HG02970 (cell line): Measurements from ENCODE around the gene GRIK3.
"Not testable (repeated sequence)": the region's sequence is repeated elsewhere in the genome, so short reads cannot be mapped to it uniquely, and the experiment has no call there.

Experiments
- ATAC-seq: cut with Tn5 transposase; IDR thresholded peaks from one replicate; pipeline ENCODE4 v1.9.1; 2021; ENCODE audit warnings: mild to moderate bottlenecking, moderate library complexity, moderate number of reproducible peaks; ENCODE audit not compliant: unreplicated experiment, low FRiP score

Gene GRIK3

DNA sequence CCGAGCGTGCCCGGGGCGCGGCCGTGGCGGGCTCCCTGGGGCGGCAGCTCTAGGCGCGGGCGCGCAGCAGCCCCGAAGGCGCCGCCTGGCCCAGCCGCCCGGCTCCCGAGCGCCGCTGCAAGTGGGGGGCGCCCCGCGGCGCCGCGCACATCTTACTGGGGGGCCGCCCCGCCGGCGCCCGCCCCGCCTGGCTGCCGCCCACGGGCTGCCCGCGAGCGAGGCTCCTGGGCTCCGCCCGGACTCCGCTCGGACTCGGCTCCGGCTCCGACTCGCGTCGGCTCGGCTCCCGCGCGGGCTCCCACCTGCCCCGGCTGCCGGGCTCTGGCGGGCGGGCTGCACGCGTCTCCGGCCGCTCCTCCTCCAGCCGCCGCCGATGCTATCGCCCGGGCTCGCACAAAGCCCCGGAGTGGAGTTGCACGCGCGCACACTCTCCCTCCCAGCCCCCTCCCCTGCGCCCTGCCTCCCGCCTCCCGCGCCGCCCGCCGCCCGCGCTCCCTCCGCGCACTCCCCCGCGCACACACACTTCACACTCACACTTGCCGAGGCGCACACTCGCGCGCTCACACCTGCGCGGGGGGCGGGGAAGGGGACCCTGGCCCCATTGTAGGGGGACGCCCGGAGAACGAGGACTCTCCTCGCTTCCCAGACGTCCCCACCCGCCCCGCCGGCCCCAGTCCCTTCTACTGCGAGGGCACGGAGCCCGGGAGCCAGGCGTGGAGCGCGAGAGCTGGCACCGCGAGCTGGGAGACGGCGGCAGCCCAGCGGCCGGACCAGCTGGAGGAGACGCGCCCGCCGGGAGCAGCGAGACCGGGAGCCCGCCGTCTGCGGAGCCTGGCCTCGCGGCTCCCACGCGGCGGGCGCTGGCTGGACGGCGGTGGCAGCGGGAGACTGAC, at the start of gene GRIK3:
GRIK3 (minus strand) TSS at position 395 of the 893 bp plus-strand sequence. CDS start 407 bp downstream, outside the sequence.
- no peak for ATAC-seq

DNA sequence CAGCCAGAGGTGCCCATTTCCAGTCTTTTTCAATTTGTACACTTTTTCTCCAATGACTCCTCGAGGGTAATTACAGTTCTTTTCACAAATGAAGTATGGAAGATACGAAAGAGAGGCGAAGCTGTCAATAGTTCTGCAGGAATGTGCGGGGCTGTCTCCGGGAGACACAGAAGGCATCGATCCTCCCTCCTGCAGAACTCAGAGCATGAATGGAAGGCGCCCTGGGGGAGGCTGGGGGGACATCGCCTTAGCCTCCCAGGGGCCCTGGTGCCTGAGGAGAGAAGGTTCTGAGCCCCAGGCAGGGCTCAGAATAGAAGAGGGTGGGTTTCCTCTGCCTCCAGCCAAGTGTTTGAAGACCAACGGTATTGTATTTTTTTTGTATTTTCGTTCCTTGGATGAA, 49.7 kb upstream of the GRIK3 start:
- ATAC-seq = no peak

DNA sequence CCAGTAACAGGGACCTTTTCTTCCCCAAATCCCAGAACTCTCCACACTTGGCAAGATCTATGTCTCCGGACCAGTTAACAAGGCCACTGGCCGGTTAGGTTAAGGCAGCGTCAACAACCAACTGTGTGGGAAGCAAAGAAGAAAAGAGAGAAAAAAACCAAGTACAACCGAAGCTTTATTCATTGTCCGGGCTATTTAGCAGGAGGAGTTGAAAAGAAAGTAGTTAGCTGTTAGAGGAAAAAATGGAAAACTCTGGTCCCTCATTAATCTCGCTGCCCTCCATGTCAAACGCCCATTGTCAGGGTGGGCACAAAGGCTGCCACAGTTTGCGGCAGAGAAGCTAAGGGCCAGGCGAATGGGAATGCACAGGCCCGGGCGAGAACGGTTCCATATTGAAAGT, 49.3 kb upstream of the GRIK3 start:
- no peak for ATAC-seq

DNA sequence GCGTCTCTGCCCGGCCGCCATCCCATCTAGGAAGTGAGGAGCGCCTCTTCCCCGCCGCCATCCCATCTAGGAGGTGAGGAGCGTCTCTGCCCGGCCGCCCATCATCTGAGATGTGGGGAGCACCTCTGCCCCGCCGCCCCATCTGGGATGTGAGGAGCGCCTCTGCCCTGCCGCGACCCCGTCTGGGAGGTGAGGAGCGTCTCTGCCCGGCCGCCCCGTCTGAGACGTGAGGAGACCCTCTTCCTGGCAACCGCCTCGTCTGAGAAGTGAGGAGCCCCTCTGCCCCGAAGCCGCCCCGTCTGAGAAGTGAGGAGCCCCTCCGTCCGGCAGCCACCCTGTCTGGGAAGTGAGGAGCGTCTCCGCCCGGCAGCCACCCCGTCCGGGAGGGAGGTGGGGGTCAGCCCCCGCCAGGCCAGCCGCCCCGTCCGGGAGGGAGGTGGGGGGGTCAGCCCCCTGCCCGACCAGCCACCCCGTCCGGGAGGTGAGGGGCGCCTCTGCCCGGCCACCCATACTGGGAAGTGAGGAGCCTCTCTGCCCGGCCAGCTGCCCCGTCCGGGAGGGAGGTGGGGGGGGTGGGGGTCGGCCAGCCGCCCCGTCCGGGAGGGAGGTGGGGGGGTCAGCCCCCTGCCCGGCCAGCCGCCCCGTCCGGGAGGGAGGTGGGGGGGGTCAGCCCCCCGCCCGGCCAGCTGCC, 46.1 kb upstream of the GRIK3 start:
- ATAC-seq = not testable (repeated sequence)

DNA sequence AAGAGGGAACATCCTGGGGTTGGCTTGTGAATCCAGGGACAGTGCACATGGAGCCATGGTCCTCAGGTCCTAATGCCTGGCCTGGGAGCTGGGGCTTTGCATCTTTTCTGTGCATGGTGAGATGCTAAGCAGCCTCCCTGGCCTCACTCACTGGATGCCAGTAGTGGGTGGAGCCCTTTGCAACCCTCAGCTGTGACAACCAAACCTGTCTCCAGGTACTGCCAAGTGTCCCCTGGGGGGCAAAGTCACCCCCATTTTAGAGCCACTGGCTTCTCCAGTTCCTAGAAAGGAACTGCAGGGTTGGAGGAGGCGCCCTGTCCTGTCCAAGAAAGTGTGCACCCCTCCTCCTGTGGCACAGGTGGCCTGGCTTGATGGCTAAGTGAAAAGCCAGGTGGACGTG, 44.6 kb upstream of the GRIK3 start:
- no peak for ATAC-seq

DNA sequence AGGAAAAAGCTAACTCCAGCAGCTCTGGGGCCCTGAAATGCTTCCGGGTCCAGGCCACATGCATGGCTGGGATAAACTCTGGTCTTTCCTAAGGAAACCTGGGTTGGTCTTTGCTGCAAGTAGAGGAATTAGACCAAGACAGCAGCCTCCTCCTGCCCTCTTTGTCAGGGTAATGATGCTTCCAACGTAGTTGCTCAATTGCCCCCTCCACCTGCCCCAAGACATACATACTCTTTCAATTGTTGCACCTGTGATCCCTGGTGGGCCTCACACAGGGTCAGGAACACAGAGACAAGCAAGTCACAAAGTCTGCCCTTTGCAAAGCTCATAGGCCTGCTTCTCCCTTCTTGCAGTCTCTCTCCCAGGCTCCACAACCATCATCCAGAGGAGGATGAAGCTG, 41.9 kb upstream of the GRIK3 start:
- no peak for ATAC-seq

DNA sequence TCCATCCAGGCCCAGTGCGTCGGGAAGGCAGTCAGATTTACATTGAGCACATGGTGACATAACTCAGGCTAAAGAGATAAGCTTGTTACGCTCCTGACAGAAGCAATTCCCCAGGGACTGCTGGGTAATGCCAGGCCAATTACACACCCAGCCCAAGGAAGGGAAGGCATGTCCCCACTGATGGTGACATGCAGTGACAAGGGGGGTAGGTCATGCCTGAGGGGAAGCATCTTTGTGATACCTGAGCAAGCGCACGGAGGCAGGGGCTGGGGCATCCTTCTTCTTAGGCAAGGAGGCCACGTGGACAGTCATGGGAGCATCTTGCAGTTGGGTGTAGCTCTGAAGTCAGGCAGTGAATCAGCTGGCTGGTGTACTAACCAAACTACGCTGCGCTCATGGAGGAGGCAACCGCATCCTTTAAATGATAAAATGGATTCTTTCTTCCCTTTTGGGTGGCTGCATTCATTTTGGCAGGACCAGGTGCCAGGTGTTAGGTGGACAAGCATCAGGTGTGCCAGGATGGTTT, 39.6 kb upstream of the GRIK3 start:
- no peak for ATAC-seq

DNA sequence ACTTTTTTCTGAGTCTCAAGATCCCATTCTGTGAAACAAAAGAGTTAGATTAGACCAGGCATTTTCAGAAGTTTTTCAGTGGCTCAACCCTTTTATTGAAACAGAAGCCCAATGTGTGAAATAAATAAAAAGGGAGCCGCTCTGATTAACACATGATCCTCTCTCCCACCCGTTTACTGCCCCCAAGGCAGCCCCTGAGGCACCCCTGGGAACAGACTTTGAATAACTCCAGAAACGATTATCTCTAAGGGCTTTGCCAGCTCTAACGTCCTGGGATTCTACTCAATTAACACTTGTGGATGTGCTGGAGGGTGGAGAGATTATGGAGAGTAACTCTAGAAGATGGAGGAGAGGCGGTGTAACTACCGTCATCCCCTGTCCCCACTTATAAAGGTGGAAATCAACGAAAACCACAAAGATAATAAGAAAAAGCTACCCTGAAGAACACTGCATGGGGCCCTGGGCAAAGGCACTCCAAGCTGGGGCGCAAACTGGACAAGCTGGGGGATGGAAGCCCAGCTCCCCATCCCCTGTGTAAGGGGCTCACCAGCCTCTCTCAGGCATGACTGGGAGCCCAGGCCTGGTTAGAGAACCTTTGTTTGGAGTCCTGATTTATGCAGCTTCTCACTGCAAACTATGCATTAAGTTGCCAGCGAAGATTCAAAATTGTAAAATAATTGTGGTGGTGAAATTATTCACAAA, 39.0 kb upstream of the GRIK3 start:
- no peak for ATAC-seq

DNA sequence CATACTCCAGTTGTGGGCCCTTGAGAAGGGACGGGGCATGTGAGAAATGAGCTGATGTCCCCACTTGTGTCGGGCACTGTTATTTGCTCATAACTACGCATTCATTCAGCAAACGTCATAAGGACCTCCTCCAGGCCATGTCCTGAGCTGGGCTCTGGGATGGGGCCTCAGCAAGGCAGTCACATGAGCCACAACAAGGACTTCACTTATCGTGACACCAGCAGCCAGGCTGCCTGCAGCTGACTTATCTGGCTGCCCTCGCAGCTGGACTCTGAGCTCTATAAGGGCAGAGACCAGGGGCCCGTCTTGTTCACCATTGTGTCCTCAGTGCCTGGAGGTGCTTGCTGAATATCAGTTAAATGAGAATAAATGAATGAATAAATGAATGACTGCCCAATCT, 37.5 kb upstream of the GRIK3 start:
- no peak for ATAC-seq

DNA sequence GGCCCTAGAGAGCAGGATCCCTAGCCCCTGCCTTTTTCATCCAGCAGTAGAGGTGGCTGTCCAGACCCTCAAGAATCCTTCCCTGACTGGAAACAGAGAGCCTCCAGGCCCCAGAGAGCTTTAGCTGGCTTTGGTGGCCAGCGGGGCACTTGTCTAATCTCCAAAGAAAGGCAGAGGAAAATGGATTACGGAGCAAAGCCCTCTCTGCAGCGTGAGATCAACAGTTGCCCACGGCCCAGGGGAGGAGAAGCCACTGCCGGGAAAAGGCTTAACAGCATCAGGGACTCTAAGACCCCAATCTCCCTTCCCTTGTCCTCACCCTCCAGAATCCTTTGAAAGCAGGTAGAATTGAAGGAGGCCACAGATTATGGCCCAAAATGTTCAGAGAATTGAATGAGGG, 35.8 kb upstream of the GRIK3 start:
- no peak for ATAC-seq

DNA sequence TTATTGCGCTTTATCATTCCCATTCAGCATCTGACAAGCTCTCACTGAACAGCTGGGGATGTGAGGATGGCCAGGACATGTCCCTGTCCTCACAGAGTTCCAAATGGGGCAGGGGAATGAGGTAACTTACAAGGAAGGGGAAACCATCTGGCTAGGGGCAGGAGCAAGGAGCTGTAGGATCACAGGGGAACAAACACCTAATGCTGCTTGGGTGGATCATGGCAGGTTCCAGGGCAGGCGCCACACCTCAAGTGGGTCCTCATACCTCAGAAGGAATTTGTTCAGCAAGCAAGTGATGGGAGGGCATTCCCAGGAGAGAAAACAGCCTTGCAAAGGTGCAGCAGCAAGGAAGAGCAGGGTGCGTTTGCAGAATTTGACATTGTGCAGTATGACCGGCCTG, 35.1 kb upstream of the GRIK3 start:
- ATAC-seq = no peak

DNA sequence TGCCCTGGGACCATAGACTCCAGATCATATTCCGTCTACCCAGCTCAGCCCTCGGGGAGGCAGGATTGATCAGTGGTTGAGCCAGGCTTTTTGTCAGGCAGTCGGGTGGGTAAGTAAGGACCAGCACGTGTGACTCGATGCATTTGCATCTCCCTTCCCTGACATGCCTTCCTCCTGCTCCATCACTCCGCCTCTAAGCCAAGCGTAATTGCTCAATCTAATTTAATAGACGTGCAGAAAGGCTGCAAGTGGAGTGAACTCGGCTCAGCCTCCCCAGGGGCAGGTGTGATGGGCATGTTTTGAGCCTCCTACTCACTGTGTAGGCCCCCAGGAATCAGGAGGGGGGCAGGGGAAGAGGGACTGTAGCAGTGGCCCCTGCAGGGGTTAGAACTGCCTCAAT, 34.6 kb upstream of the GRIK3 start:
- ATAC-seq = no peak

DNA sequence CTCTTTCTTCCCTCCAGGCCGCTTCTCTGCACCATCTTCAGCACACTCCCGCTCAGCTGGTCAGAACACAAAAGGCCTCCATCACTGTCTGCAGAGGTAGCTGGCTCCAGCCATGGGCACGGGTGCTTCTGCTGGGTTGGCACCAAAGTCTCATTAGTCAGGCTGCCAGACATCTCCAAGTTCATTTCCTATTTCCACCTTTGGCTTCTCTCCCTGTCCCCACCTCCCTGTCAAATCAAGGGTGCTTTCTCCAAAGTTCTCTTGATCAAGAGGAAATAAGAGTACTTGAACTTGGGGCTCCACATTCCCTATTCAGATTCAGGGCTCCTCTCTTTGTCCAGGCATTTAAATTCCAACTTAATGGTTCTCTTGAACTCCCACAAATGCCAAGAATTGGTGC, 33.9 kb upstream of the GRIK3 start:
- ATAC-seq = no peak

DNA sequence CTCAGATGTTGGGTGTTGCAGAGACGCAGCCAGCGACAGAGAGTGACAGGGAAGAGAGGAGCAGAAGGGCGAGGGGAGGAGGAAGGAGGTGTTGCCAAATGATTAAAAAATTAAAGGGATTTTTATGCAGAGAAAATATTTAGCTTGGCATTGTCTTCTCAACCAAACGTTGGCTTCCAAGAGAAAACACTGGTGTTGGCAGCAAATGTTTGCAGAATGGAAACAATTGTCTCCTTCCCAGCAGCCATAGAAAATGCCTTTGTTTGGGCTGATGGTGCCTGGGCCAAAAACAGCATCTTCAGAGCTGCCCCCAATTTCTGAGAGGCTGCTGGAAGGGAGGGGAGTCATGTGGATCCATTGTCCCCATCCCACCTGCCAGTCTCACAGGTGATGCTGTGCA, 29.7 kb upstream of the GRIK3 start:
- ATAC-seq = no peak

DNA sequence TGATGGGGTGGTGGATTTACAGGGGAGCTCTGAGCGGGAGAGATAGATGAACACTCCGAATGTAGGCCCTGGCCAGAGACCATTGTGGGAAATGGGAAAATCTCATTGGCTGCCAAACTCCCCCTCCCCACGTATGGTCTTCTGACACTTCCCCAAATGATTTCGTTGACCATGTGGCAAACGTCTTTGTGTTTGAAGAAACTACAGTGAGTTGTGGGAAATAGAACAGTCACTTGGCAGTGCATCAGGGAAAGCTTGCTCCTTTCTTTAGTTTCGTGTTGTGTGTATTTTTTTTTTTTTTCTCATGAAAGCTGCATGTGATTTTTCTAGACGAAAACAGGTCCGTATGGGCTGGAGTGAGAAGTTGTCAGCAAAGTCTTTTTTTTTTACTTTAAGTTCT, 25.0 kb upstream of the GRIK3 start:
- no peak for ATAC-seq

DNA sequence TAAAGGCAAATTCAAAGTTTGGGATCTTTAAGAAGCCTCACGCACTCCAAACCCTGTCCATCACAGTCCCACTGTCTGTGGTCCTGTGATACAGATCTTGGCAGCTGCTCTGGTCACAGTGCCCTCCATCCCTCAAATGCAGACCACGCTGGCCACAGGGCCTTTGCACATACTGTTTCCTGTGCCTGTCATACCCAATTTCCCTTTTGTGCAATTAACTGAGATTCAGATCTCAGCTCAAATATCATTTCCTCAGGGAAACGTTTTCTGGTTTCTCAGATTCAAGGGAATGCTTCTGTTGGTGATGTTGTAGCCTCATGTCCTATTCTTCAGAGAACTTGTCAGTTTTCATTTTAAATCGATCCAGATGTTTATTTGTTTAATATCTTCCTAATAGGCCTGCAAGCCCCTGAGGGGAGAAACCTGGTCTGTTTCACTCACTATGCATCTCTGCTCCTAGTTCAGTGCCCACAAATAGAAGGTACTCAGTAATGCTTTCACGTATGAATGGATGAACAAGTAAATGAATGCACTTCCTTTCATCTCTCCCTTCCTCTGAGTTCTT, 24.2 kb upstream of the GRIK3 start:
- ATAC-seq = no peak

DNA sequence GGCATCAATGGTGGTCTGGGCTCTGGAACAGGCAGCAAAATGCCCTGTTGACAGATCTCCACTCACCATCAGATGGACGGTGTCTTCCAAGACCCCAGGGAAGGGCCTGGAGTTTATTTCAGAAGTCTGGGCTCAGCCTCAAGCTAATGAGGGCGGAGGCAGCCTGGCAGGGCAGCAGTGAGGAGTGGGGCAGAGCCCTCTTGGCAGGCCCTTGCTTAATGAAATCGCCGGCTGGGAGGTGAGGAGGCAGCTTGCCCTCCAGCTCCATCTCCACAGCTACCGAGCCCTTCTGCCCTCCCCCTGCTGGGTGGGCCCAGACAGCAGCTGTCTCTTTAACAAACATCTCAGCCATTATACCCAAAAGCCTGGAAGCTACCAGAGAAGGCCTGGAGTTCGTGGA, 22.0 kb upstream of the GRIK3 start:
- no peak for ATAC-seq

DNA sequence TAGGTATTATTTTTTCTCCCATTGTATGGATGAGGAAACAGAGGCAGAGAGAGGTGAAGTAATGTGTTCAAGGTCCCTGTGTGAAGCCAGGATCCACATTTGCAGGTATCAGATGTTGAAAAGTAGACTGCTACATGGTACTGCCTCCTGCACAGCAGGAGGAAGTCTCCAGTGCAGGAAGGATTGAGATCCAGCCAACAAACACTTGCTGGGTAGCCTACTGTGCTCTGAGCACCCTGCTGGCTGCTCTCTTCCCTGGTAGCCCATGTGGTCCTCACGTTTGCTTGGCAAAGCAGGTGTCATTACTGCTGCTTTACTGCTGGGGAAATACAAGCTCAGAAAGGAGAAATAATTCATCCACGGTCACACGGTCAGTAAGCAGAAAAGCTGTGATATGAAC, 21.3 kb upstream of the GRIK3 start:
- no peak for ATAC-seq

DNA sequence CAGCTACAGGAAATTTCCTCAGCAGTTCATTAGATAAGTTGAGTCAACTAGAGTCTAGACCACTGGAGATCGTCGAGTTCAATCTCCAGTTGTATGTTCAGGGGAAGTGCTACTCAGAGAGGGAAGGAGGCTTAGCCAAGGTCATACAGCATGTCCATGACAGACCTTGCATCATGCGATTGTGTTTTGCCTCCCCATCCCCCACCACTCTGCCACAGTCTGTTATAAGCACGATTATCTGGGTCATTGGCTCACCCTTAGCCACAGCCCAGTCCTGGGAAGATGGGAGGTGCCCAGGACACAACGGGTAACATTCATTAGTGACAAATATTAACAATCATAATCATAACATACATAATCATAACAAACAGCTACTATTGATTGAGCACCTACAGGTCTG, 18.9 kb upstream of the GRIK3 start:
- ATAC-seq = no peak

DNA sequence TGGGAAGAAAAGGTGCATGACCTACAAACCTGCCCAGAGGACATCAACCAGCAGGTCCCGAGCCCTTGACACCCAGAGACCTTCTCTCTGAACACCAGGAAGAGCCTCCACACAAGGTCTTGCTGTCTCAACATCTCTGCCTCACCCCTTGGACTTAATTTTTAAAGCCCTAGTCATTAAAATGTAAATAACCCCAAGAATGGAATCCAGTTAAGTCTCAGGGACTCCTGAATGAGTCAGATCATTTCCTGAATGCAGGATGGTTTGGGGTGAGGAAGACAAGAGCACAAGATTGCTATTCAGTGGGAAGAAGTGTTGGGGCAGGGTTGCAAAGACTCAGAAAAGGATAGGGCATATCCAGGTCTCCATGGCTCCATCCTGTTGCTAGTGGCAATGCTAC, 17.8 kb upstream of the GRIK3 start:
- no peak for ATAC-seq

DNA sequence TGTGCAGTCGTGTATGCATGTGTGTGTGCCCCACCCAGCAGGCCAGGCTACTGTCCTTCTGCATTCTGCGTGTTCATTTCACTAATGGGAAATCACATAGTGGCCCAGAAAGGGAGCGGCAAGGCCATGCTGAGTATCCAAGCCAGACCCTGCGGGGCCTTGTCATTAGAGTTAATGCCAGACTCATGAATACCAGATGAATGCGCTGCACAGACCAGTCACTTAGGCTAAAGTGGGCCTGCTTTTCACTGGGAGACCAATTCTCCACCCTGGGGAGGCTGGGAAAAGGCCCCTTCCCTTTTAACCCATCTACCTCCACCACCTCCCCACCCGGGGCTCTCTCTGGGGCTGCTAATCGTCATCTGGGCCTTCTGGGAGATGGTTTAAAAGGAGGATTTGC, 17.0 kb upstream of the GRIK3 start:
- ATAC-seq = no peak
